ENCODE measurements around the gene ERGIC1. TPM values are rescaled to one million over a fixed set of nuclear protein-coding genes. Genes with fewer than 3 reads are reported as not detected.

ERGIC1 gene
- total and polyA plus RNA-seq, 2 of the 13 experiments (the other 11 are each of a cell fraction or from before 2014, with no cell fraction given) = 78.5 to 184 TPM

DNA sequence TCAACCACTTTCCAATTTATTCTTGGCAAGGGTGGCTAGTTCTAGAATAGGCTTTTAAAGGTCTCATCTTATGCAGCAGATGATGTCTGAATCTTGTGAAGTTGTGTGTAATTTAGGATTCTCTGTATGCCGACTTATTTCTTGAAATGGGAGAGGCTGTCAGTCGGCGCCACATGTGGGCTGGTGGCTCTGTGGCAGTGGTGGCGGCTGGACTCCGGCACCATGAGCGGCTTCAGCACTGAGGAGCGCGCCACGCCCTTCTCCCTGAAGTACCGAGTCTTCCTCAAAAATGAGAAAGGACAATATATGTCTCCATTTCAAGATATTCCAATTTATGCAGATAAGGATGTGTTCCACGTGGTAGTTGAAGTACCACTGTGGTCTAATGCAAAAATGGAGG is 141.2 kb downstream of the ERGIC1 start:
- ATAC-seq (no peak), DNase-seq (ENCODE audit: low spot score) (no peak), FAIRE-seq (peak; percentile 15)
- Histone ChIP-seq H3K4me1 (ENCODE audit: insufficient read depth, low read length) (peaks cover 23% of the 10 kb centered on the region), H3K36me3 (replicated peaks in 1 of 2; ENCODE audit: control insufficient read depth in 1 of 2, insufficient read depth in 2 of 2, low read length in 2 of 2) (no peaks in the 10 kb centered on the region), H3K4me3 (replicated peaks in 1 of 3; ENCODE audit: insufficient read depth in 1 of 3, low read depth in 2 of 3, low read length in 3 of 3) (no peak overlapping the region), H3K4me2 (ENCODE audit: low read depth, low read length) (no peak overlapping the region), H3K27me3 (ENCODE audit: control insufficient read depth in 1 of 2, insufficient read depth in 2 of 2, low read length in 2 of 2) (no peaks in the 10 kb centered on the region), H3K9ac (ENCODE audit: insufficient read depth, low read depth, low read length) (no peak overlapping the region), H4K20me1 (ENCODE audit: insufficient read depth, low read length) (no peaks in the 10 kb centered on the region), H3K79me2 (ENCODE audit: insufficient read depth, low read length) (no peaks in the 10 kb centered on the region), H3K27ac (ENCODE audit: extremely low read length, insufficient read depth, low read length) (no peak overlapping the region), H2AFZ (ENCODE audit: low read length) (no peak overlapping the region), H3K9me3 (ENCODE audit: low read length) (no peaks in the 10 kb centered on the region)
- BruUV-seq (replicated peaks) = no TSS peak
- WGBS (ENCODE audit: low lambda C conversion rate) = 70% methylated on average over 11 of the region's 11 CpGs
- POLR2A ChIA-PET = no interaction called here
- in situ Hi-C loops (cut with HindIII; ENCODE audit: extremely low pct_ligation_motif_present, low pct_unique_long_range_greater_than_20kb) = loop anchor here (25.0 kb wide), 2 partner anchors 312 to 587 kb away; no protein-coding TSS in a partner anchor
- CTCF ChIA-PET (ENCODE audit: low intra/inter-chr PET ratio, low total read pairs) = no interaction called here
- intact Hi-C loops (cut with micrococcal nuclease; ENCODE audit: unreplicated experiment) = no loop called here
- no peak for TF ChIP-seq TAF1 (CRISPR knock-in tag; IDR thresholded peaks at IDR 0.05)
- TF ChIP-seq PAF1 (CRISPR knock-in tag; IDR thresholded peaks at IDR 0.05) = no peak
- TF ChIP-seq, protein P1, sequence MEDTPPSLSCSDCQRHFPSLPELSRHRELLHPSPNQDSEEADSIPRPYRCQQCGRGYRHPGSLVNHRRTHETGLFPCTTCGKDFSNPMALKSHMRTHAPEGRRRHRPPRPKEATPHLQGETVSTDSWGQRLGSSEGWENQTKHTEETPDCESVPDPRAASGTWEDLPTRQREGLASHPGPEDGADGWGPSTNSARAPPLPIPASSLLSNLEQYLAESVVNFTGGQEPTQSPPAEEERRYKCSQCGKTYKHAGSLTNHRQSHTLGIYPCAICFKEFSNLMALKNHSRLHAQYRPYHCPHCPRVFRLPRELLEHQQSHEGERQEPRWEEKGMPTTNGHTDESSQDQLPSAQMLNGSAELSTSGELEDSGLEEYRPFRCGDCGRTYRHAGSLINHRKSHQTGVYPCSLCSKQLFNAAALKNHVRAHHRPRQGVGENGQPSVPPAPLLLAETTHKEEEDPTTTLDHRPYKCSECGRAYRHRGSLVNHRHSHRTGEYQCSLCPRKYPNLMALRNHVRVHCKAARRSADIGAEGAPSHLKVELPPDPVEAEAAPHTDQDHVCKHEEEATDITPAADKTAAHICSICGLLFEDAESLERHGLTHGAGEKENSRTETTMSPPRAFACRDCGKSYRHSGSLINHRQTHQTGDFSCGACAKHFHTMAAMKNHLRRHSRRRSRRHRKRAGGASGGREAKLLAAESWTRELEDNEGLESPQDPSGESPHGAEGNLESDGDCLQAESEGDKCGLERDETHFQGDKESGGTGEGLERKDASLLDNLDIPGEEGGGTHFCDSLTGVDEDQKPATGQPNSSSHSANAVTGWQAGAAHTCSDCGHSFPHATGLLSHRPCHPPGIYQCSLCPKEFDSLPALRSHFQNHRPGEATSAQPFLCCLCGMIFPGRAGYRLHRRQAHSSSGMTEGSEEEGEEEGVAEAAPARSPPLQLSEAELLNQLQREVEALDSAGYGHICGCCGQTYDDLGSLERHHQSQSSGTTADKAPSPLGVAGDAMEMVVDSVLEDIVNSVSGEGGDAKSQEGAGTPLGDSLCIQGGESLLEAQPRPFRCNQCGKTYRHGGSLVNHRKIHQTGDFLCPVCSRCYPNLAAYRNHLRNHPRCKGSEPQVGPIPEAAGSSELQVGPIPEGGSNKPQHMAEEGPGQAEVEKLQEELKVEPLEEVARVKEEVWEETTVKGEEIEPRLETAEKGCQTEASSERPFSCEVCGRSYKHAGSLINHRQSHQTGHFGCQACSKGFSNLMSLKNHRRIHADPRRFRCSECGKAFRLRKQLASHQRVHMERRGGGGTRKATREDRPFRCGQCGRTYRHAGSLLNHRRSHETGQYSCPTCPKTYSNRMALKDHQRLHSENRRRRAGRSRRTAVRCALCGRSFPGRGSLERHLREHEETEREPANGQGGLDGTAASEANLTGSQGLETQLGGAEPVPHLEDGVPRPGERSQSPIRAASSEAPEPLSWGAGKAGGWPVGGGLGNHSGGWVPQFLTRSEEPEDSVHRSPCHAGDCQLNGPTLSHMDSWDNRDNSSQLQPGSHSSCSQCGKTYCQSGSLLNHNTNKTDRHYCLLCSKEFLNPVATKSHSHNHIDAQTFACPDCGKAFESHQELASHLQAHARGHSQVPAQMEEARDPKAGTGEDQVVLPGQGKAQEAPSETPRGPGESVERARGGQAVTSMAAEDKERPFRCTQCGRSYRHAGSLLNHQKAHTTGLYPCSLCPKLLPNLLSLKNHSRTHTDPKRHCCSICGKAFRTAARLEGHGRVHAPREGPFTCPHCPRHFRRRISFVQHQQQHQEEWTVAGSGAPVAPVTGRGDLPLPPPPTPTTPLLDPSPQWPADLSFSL (CRISPR knock-in tag; IDR thresholded peaks at IDR 0.05) = no peak
- TF ChIP-seq, protein P2, sequence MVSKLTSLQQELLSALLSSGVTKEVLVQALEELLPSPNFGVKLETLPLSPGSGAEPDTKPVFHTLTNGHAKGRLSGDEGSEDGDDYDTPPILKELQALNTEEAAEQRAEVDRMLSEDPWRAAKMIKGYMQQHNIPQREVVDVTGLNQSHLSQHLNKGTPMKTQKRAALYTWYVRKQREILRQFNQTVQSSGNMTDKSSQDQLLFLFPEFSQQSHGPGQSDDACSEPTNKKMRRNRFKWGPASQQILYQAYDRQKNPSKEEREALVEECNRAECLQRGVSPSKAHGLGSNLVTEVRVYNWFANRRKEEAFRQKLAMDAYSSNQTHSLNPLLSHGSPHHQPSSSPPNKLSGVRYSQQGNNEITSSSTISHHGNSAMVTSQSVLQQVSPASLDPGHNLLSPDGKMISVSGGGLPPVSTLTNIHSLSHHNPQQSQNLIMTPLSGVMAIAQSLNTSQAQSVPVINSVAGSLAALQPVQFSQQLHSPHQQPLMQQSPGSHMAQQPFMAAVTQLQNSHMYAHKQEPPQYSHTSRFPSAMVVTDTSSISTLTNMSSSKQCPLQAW (CRISPR knock-in tag; IDR thresholded peaks at IDR 0.05) = no peak
- TF ChIP-seq RCOR2 (CRISPR knock-in tag; IDR thresholded peaks at IDR 0.05) = no peak
- TF ChIP-seq HES4 (CRISPR knock-in tag; IDR thresholded peaks at IDR 0.05; ENCODE audit: borderline replicate concordance) = no peak
- TF ChIP-seq, protein P3, sequence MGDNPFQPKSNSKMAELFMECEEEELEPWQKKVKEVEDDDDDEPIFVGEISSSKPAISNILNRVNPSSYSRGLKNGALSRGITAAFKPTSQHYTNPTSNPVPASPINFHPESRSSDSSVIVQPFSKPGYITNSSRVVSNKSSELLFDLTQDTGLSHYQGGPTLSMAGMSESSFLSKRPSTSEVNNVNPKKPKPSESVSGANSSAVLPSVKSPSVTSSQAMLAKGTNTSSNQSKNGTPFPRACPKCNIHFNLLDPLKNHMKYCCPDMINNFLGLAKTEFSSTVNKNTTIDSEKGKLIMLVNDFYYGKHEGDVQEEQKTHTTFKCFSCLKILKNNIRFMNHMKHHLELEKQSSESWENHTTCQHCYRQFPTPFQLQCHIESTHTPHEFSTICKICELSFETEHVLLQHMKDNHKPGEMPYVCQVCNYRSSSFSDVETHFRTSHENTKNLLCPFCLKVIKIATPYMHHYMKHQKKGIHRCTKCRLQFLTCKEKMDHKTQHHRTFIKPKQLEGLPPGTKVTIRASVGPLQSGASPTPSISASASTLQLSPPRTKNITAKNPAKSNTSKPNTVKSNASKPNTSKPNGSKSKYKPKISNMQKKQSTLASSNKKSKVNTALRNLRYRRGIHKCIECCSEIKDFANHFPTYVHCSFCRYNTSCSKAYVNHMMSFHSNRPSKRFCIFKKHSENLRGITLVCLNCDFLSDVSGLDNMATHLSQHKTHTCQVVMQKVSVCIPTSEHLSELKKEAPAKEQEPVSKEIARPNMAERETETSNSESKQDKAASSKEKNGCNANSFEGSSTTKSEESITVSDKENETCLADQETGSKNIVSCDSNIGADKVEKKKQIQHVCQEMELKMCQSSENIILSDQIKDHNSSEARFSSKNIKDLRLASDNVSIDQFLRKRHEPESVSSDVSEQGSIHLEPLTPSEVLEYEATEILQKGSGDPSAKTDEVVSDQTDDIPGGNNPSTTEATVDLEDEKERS (CRISPR knock-in tag; IDR thresholded peaks at IDR 0.05) = no peak
- no peak for TF ChIP-seq CENPX (CRISPR knock-in tag; IDR thresholded peaks at IDR 0.05)
- no peak for TF ChIP-seq MATR3 (CRISPR knock-in tag; IDR thresholded peaks at IDR 0.05)
- no peak for TF ChIP-seq ZSCAN25 (CRISPR knock-in tag; IDR thresholded peaks at IDR 0.05)
- TF ChIP-seq ZSCAN29 (CRISPR knock-in tag; conservative IDR thresholded peaks at IDR 0.05) = no peak
